8988T (cell line): ENCODE measurements around the gene PNPLA2.
A peak's percentile ranks its signal among the peaks of the same experiment; 100 is the strongest.

Experiments used
- DNase-seq: peaks from one replicate; pipeline ENCODE4 v3.0.0; 2011

The PNPLA2 gene

DNA sequence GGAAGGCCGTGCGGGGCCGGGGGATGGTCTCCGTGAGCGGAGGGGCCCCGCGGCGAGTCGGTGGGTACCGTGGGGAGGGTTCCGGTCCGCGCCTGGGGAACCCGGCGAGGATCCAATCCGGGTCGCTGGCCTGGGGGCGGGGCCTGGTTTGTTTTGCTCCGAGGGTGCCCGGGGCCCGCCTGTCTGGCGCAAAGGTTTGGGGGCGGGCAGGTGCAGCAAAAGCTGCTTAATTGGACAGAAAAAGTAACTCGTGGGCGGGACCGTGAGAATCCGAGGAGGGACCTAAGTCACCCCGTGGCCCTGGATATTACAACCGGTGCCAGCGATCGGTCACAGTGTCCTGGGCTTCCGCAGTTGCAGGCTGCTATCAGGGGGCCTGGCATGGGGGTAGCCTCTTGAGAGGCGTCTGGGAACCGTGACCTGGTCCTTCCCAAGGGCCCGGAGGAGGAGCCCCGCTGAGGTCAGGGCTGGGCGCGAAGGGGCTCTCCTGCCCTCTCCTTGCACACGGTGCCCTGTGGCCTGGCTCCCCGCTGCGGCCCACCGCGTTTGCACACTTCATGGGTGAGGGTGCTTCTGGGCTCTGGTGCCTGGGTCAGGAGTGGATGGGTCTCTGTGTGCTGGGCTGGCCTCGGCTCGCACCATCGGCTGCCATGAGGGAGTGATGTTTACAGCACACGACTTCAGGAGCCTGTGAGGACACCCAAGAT, 1.4 kb downstream of the PNPLA2 start:
- DNase-seq, result peak; percentile 96

DNA sequence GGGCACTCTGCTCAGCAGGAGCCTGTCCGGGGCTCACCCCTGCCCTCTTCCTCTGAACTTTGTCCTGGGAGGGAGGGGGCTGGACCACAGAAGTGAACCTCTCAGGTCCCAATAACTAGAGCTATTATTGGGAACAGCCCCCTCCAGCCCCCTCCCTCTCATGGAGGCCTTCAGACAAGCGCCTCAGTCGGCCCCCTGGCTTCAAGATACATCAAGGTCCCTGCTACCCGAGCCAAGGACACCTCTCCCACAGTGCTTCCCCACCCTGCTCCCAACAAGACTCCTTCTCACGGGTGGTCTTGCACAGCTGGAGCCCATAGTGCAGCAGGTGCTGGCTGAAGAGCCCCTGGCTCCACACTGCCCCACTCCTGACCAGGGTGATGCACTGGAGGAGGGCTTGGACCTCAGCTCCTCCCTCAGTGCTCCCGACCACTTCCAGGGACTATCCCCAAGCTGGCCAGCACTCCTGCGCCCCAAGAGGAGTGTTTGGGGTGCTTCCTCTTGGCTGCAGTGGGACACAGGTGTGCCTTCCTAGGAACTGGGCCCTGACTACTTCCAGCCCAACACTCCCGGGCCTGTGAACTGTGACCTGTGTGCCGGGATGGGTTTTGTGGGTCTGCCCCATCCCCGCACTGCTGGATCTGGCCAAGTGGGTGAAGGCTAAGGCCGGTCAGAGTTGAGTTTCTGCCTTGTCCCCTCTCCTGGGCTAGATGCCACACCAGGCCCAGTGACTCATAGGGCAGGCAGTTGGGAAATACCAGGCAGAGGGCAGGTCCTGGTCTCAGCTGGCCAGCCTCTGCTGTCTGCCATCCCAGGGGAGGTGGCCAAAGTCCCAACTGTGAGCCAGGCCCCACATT, 2.2 kb downstream of the PNPLA2 start:
- peak; percentile 97 for DNase-seq

DNA sequence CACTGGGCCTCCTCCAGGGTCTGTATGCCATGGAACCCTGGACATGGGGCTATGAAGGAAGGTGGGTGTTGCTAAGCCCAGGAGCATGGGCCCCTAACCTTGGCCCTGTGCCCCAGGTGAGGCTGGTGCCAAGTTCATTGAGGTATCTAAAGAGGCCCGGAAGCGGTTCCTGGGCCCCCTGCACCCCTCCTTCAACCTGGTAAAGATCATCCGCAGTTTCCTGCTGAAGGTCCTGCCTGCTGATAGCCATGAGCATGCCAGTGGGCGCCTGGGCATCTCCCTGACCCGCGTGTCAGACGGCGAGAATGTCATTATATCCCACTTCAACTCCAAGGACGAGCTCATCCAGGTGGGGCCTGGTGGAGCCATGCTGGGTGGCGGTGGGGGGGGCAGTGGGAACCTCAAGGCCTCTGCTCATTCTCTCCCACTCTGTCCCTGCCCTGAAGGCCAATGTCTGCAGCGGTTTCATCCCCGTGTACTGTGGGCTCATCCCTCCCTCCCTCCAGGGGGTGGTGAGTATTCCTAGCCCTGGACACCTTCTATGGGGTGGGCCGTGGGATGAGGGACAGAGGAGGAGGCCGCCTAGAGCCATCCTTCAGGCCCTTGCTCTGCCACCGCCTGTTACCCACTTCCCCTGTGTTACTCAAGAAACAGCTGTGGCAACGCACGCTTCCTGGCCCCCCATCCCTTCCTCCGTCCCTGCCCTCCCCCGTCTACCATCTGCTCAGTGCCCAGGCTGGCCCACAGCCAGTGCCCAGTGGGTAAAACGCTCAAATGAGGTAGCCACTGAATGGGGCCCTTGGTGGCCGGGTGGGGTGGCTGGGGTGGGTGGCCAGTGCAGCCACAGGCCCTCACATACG, 3.0 kb downstream of the PNPLA2 start:
- DNase-seq, result no peak

DNA sequence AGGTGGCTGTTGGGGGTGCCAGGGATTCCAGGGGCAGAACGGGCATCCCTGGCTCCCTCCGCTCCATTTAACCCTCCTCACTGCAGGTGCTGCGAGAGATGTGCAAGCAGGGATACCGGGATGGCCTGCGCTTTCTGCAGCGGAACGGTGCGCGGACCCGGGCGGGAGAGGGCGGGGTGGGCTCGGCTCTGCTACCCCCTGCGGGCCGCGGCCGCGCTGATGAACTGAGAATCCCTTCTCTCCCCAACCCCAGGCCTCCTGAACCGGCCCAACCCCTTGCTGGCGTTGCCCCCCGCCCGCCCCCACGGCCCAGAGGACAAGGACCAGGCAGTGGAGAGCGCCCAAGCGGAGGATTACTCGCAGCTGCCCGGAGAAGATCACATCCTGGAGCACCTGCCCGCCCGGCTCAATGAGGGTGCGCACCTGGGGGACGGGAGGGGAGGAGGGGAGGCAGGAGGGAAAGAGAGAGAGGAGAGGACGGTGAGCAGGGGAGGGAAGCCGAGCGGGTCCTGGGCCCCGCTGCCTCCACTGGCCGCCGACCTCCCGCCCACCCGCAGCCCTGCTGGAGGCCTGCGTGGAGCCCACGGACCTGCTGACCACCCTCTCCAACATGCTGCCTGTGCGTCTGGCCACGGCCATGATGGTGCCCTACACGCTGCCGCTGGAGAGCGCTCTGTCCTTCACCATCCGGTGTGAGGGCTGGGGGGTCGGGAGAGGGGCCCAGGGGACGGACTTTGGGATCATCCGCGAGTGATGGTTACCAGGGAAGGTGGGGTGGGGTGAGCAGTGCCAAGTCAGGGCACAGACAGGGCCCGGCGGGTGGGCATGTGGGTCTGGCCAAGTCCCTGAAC, 5.0 kb downstream of the PNPLA2 start:
- no peak for DNase-seq

DNA sequence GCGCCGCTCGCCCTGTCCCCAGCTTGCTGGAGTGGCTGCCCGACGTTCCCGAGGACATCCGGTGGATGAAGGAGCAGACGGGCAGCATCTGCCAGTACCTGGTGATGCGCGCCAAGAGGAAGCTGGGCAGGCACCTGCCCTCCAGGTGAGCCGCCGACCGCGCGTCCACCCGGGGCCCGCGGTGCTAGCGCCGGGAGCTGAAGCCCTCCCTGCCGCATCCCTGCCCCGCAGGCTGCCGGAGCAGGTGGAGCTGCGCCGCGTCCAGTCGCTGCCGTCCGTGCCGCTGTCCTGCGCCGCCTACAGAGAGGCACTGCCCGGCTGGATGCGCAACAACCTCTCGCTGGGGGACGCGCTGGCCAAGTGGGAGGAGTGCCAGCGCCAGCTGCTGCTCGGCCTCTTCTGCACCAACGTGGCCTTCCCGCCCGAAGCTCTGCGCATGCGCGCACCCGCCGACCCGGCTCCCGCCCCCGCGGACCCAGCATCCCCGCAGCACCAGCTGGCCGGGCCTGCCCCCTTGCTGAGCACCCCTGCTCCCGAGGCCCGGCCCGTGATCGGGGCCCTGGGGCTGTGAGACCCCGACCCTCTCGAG, 5.7 kb downstream of the PNPLA2 start:
- no peak for DNase-seq

DNA sequence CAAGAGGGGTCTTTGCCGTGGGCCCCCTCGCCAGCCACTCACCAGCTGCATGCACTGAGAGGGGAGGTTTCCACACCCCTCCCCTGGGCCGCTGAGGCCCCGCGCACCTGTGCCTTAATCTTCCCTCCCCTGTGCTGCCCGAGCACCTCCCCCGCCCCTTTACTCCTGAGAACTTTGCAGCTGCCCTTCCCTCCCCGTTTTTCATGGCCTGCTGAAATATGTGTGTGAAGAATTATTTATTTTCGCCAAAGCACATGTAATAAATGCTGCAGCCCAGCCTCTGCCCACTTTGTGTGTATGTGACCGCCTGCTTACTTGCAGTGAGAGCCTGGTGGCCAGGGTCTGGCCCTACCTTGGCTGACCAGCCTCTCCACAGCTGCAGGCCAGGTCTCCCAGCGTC, 6.2 kb downstream of the PNPLA2 start:
- no peak for DNase-seq

DNA sequence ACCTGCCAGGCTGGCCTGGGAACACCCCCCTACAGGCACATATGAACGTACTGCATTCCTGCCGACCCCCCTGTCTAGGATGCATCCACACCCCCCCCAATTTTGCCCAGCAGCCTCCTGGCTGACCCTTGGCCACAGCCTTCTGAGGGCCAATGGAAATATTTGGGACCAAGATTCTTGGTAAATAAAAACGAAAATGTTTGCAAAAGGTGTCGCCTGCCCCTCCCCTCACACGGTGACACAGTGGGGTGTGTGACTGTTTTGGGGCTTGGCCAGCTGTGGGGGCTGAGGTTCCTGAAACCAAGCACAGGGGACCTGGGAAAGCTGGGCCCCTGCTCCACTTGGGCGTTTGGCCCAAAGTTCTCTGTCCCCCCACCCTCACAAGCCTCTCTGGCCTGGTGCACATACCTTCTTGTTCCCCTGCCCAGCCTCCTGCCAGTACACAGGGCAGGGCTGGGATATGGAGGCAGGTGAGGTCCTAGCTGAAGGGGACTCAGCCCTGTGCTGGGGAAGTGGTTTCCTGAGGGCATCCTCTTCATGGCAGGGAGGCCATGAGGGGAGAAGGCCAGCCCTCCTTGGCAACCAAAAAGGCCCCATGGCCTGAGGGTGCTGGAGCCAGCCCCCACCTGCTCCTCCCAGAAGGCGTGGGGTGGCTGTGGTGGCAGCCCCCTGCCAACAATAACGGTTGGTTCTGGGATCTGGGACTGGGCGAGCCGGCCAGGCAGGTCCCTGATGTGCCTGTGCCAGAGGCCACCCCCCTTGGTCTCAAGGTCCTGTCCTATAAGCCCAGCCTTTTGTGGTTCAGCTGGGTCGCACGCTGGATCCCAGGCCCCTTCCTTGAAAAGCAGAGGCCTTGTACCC, 6.9 kb downstream of the PNPLA2 start:
- DNase-seq, result no peak

DNA sequence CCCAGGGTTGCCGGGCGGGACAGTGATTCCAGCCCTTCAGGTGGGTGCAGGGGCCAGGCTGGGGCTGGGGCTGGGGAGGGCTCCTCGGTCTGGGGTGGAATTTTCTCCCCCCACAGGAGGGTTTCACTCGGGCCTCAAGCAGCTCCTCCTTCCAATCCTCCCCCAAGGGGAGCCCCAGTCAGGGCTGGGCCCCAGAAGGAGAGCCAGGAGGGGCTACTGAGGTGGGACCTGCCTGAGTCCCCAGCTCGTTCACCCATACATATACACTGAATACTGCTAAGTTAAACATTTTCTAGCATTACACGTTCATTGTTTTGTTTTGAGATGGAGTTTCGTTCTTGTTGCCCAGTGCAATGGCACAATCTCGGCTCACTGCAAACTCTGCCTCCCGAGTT, 7.5 kb downstream of the PNPLA2 start:
- DNase-seq, result no peak

DNA sequence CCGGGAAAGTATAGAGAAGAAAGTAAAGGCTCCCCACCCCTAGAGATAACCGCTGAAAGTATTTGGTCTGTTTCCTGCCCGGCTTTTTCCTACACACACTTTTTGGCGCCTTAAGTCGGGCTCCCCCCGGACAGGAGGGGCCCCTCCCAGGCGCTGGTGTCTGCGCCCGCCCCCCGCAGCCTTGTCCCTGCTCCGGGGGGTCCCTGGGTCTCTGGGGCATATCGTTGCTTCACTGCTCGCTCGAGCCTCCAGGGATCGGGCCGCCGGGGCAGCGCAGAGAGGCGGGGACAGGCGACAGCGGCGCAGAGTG, 8.1 kb downstream of the PNPLA2 start:
- no peak for DNase-seq

DNA sequence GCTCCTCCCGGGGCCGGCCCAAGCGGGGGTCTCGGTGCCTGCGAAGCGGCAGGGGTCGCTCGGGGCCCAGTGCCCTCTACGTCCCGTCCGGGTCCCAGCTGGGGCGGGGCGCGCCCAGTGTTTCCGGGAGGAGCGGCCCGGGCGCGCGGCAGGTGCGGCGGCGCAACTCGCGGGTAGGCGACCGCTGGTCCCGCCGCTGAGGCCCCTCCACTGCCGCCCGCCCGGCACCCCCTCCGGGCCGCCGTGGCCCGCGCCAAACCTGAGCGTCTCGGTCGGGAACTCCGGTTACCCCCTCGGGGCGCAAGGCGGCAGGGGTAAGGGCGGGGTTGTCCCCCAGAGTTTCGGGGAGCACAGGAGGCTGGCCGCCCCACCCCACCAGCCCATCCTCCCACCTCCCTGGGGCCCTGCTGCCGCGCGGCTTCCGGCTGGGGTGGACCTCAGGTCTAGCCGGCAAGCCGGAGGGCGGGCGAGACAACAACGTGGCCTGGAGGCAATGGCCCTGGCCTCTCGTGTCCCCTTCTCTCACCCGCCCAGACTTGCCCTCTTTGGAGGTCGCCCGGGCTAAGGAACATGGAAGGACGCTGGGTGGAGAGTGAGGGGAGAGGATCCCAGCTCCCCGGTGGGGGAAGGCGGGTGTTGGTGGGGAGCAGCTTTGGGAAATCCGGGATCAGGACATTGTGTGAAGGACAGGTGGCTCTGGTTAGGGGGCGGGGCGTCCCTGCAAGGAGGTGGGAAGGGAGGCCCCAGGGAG, 8.6 kb downstream of the PNPLA2 start:
- DNase-seq, result peak; percentile 63

DNA sequence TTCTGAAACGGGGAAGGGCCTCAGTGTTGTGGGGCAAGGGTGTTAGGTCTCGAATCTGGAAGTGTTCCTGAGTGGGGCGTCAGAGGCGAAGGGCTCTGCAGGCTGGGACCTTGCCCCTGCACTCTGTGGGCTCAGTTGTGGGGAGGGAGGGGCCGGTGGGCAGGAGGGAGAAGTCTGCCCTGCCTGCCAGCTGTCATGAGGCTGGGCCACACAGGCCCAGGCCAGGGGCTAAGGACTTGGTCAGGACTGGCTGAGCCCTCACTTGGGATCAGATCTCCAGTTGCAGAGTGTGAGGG, 9.1 kb downstream of the PNPLA2 start, which contains the start of gene CRACR2B:
Gene CRACR2B, plus strand, starts transcription at position 23 of the 296 bp plus-strand sequence. CDS start 689 bp downstream, outside the sequence.
- no peak for DNase-seq

DNA sequence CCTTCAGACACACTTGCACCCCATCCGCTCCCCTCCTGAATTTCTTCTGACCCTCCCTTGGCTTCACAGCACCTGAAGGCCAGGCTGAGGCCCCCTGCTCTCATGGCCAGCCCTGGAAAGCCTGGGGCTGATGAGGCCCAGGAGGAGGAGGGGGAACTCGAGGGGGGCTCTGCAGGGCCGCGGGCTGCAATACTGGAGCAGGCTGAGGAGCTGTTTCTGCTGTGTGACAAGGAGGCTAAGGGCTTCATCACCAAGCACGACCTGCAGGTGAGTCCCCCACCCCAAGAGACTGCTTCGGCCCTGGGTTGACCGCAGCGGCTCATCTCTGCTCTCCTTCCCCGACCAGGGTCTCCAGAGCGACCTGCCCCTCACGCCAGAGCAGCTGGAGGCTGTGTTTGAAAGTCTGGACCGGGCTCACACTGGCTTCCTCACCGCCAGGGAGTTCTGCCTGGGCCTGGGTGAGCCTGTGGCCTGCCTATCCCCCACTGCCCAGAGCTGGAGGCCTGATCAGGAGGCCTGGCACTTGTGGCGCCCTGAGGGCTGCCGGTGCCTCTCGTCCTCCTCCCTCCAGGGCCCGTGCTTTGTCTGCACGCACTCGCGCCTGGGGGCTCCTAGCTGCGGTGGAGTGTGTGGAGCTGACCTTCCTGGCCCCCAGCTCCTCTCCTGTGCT, 9.9 kb downstream of the PNPLA2 start:
- no peak for DNase-seq

DNA sequence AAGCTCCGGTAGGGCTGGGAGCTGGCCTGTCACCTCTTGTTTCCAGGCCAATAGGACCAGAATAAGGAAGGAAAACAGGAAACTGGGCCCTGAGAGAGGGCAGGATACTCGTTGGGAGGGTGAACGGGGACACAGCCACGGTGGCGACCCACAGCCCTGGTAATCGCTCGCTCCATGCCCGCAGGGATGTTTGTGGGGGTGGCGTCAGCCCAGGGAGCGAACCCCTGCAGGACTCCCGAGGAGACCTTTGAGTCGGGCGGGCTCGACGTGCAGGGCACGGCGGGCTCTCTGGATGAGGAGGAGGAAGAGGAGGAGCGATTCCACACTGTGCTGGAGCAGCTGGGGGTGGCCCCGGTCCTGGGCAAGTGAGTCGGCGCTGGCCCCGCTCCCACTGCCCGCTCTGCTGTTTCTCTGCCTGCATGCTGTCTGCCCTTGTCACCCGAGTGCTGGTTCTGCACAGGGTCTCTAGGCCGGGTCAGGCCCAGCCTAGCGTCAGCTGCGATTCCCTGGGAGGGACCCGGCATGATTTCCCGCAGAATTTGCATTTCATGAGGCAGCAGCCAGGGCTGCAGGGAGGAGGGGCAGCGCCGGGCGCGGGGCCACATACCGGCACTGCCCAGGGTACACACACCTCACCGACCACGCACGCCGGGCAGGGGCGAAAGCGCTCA, 10.6 kb downstream of the PNPLA2 start:
- DNase-seq, result no peak

DNA sequence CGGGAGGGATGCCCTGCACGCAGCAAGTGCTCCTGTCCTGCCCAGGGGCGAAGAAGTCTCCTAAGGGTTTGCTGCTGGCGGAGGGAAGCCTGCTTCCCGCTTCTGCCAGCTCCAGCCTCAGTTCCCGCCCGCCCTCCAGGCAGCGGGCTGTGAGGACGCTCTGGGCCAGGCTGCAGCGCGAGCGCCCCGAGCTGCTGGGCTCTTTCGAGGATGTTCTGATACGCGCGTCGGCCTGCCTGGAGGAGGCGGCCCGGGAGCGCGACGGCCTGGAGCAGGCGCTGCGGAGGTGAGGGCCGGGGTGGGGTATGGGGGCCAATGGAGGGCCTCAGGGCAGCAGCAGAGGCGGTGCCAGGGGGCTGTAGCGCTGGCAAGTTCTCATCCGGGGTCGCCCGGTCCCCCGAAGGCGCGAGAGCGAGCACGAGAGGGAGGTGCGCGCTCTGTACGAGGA, 11.2 kb downstream of the PNPLA2 start:
- DNase-seq, result no peak

DNA sequence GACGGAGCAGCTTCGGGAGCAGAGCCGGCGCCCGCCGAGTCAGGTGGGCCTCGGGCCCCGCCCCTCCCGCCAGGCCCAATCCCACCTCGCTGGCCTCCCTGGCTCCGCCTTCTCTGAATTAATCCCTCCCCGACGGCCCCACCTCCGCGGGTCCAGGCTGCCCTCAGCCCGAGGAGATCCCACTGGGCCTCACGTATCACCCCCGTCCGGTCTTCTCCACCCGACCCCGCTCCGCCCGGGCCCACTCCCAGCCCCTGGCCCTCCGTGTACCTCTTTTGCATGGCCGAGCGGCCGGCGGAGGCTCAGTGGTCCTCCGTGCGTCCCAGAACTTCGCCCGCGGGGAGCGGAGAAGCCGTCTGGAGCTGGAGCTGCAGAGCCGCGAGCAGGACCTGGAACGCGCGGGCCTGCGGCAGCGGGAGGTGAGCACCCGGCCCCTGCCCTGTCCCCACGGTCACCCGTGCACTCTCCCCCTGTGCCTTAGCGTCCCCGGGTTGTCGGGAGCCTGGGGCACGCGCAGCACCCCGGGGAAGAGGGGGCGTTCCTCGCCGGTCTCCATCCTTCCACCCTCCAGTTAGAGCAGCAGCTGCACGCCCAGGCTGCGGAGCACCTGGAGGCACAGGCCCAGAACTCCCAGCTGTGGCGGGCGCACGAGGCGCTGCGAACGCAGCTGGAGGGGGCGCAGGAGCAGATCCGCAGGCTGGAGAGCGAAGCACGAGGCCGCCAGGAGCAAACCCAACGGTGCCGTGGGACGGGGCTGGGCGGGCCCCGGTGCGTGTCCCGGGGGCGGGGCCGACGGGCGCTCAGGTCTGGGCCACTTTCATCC, 11.8 kb downstream of the PNPLA2 start:
- no peak for DNase-seq

DNA sequence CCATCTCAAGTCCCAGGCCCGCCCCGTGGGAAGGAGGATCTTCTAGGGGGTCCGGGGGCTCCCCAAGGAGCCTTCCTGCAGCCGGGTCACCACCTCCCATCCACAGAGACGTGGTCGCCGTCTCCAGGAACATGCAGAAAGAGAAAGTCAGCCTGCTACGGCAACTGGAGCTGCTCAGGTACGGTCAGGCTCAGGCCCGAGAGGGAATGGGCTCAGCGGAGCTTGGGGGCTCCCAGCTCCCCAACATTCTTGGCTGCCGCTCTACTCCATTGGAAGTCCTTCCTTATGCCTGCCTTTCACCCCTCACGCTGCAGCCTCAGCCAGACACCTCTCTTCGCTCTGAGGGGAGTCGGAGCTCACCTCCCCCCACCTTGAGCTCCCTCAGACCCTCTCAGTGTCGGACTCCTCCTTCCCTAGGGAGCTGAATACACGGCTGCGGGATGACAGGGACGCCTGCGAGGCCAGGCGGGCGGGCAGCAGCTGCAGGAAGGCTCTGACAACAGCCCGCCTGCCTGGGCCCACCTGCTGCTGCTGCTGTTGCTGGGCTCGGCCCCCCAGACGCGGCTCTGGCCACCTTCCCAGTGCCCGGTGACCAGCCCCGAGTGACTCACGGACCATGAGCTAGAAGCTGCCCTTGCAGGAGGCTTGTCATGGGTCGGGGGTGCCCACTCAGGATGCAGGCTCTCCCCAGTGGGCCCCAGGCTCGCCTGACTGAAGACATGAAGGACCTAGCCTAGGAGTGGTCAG, 12.6 kb downstream of the PNPLA2 start:
- no peak for DNase-seq

DNA sequence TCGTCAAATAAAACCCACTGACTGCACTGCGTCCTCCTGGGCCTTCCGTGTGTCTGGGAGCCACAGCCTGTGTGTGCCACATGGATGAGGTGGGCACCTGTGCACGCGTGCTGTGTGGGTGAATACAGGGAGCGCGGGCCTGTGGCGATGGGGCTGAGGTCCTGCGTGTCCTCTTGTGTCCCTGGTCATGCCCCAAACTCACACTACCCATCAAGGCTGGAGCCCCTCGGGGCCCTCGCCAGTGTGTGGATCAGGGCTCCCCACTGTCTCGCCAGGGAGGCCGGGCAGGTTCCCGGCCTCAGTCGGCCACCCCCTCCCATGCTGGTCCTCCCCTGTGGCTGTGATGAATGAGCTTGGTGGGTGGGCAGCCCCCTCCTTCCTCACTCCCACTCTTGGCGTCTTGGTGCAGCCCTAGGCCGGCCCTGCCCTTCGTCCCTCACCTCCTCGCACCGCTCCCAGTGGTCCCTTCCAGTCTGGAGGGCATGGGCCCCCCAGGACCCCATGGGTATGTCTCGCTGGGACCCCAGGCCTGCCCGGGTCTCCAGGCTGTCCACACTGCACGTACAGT, 13.3 kb downstream of the PNPLA2 start:
- no peak for DNase-seq
